Keratinocyte (primary cell): Measurements from ENCODE around the gene CNP. TPM values are rescaled to one million over a fixed set of nuclear protein-coding genes. Genes with fewer than 3 reads are reported as not detected.

Source experiments
- DNase-seq: peaks from one replicate; pipeline ENCODE4 v3.0.0-alpha.2; 2011; ENCODE audit warnings: low read depth, missing footprints, low spot score
- FAIRE-seq: peaks from 2 replicates; lab custom pipeline; 2011; peaks lifted over from hg19 to GRCh38; lab: Jason Lieb, UNC
- H2AFZ ChIP-seq: 2 replicates; pipeline ENCODE4 v1.6.0; 2012; ENCODE audit warnings: low read length, control low read depth, inconsistent platforms; ENCODE audit not compliant: control insufficient read depth
- H3K27ac ChIP-seq: 2 replicates; pipeline ENCODE4 v1.5.1; 2011; ENCODE audit warnings: low read length; ENCODE audit not compliant: control insufficient read depth, insufficient read depth
- H3K27me3 ChIP-seq: 3 replicates; pipeline ENCODE4 v1.6.0; 2011; ENCODE audit warnings: low read length; ENCODE audit not compliant: control insufficient read depth, insufficient read depth; ENCODE audit errors: extremely low read depth
- H3K36me3 ChIP-seq, 2 experiments: 2 replicates in 1 of 2; 3 replicates in 1 of 2; pipeline ENCODE4 v1.5.1; 2011; ENCODE audit warnings: low read length in 2 of 2, mild to moderate bottlenecking in 1 of 2; ENCODE audit not compliant: control insufficient read depth in 2 of 2, insufficient read depth in 2 of 2; ENCODE audit errors: extremely low read depth in 1 of 2
- H3K4me1 ChIP-seq: 3 replicates; pipeline ENCODE4 v1.5.1; 2011; ENCODE audit warnings: low read length; ENCODE audit not compliant: control insufficient read depth, insufficient read depth; ENCODE audit errors: extremely low read depth
- H3K4me2 ChIP-seq: 3 replicates; pipeline ENCODE4 v1.6.0; 2011; ENCODE audit warnings: low read depth, low read length; ENCODE audit not compliant: control insufficient read depth, insufficient read depth; ENCODE audit errors: extremely low read depth
- H3K4me3 ChIP-seq, 3 experiments: fragments of 200-600 bp in 1 of 3; sonication (generic) in 1 of 3; 2 replicates in 2 of 3; 3 replicates in 1 of 3; pipeline ENCODE4 v1.5.1; 2011 to 2016; ENCODE audit warnings: low read length in 3 of 3, mild to moderate bottlenecking in 3 of 3, control low read depth in 2 of 3, inconsistent platforms in 1 of 3, low read depth in 1 of 3, mixed read lengths in 1 of 3, mixed run types in 1 of 3, moderate library complexity in 1 of 3; ENCODE audit not compliant: control insufficient read depth in 2 of 3, insufficient read depth in 2 of 3; ENCODE audit errors: extremely low read depth in 1 of 3
- H3K79me2 ChIP-seq: 2 replicates; pipeline ENCODE4 v1.6.0; 2012; ENCODE audit warnings: low read length; ENCODE audit not compliant: control insufficient read depth, insufficient read depth
- H3K9ac ChIP-seq: 3 replicates; pipeline ENCODE4 v1.6.0; 2011; ENCODE audit warnings: low read length; ENCODE audit not compliant: control insufficient read depth, insufficient read depth; ENCODE audit errors: extremely low read depth
- H3K9me1 ChIP-seq: 3 replicates; pipeline ENCODE4 v1.6.0; 2011; ENCODE audit warnings: low read length; ENCODE audit not compliant: control insufficient read depth, insufficient read depth; ENCODE audit errors: extremely low read depth
- H3K9me3 ChIP-seq: 2 replicates; pipeline ENCODE4 v1.5.1; 2012; ENCODE audit warnings: low read depth, low read length; ENCODE audit not compliant: control insufficient read depth
- H4K20me1 ChIP-seq: 3 replicates; pipeline ENCODE4 v1.6.0; 2011; ENCODE audit warnings: low read length; ENCODE audit not compliant: control insufficient read depth, insufficient read depth; ENCODE audit errors: extremely low read depth
- CTCF ChIP-seq, 3 experiments: IDR thresholded peaks in 1 of 3; conservative IDR thresholded peaks in 1 of 3; optimal IDR thresholded peaks in 1 of 3; 2 replicates in 2 of 3; 3 replicates in 1 of 3; pipeline versions ENCODE3 to v1.5.1; 2011; ENCODE audit warnings: low read length in 3 of 3, mild to moderate bottlenecking in 3 of 3, moderate library complexity in 2 of 3, control low read depth in 1 of 3, inconsistent platforms in 1 of 3; ENCODE audit not compliant: insufficient read depth in 2 of 3; ENCODE audit errors: extremely low read depth in 1 of 3
- EZH2 ChIP-seq: IDR thresholded peaks from one replicate; pipeline ENCODE4 v1.6.1; 2012; ENCODE audit warnings: inconsistent platforms, mild to moderate bottlenecking, low read length, moderate library complexity
- dilution Hi-C: fragments of 300-500 bp; cut with MboI; formaldehyde crosslinking; loops from one replicate; pipeline ENCODE4 v1.7.0; 2020; ENCODE audit warnings: low sequenced_read_pairs; ENCODE audit not compliant: extremely low pct_ligation_motif_present
- polyA plus RNA-seq, 5 experiments: library from polyadenylated mRNA; depleted of rRNA in 3 of 5; stranded (reverse) in 3 of 5; stranded (forward) in 1 of 5; unstranded in 1 of 5; fragments of >200 nt; gene quantifications; 1 replicate in 1 of 5; 2 replicates in 3 of 5; 3 replicates in 1 of 5; pipeline versions ENCODE4 v1.2.1 to v1.2.3, GENCODE V29; 2011 to 2012; ENCODE audit warnings: missing spikeins in 2 of 5, low read depth in 1 of 5, low replicate concordance in 1 of 5

CNP gene
- polyA plus RNA-seq, 1 donor (not counting 4 experiments of a cell fraction or from before 2014, with no cell fraction given) = 32.4 TPM

GRCh38 chr17:42025936-42026335, 59.3 kb downstream of the CNP start:
- no peaks in the 10 kb centered on the region for H3K9me3 ChIP-seq
- H3K79me2 ChIP-seq = peaks cover 11% of the 10 kb centered on the region
- dilution Hi-C loops = no loop called here
- no peak overlapping the region for H3K4me2 ChIP-seq
- H3K4me1 ChIP-seq = peaks cover 13% of the 10 kb centered on the region
- no peak overlapping the region for H2AFZ ChIP-seq
- no peak overlapping the region for H3K27ac ChIP-seq
- peaks cover 16 to 29% of the 10 kb centered on the region in 2 experiments for H3K36me3 ChIP-seq
- no peaks in the 10 kb centered on the region for H3K9me1 ChIP-seq
- DNase-seq = no peak
- H4K20me1 ChIP-seq = no peaks in the 10 kb centered on the region
- no peak for FAIRE-seq
- H3K27me3 ChIP-seq = no peaks in the 10 kb centered on the region
- TF ChIP-seq CTCF (optimal IDR thresholded peaks at IDR 0.05 in 1 of 3, IDR thresholded peaks at IDR 0.05 in 1 of 3, conservative IDR thresholded peaks at IDR 0.05 in 1 of 3; ENCODE audit: extremely low read depth in 1 of 3, insufficient read depth in 2 of 3, low read length in 3 of 3) (no peak), EZH2 (no peak)
- H3K4me3 ChIP-seq = no peak overlapping the region
- no peak overlapping the region for H3K9ac ChIP-seq

- dilution Hi-C loops = no loop called here
- no peaks in the 10 kb centered on the region for H3K9me3 ChIP-seq
- peaks cover 8% of the 10 kb centered on the region for H3K4me1 ChIP-seq
- no peaks in the 10 kb centered on the region for H3K9me1 ChIP-seq
- H2AFZ ChIP-seq = no peak overlapping the region
- H3K4me3 ChIP-seq = no peak overlapping the region
- H3K27me3 ChIP-seq = no peaks in the 10 kb centered on the region
- H3K79me2 ChIP-seq = peaks cover 3% of the 10 kb centered on the region
- TF ChIP-seq EZH2 (no peak), CTCF (optimal IDR thresholded peaks at IDR 0.05 in 1 of 3, IDR thresholded peaks at IDR 0.05 in 1 of 3, conservative IDR thresholded peaks at IDR 0.05 in 1 of 3; ENCODE audit: extremely low read depth in 1 of 3, insufficient read depth in 2 of 3, low read length in 3 of 3) (no peak)
- no peak overlapping the region for H3K9ac ChIP-seq
- no peak for DNase-seq
- H3K36me3 ChIP-seq = peaks cover 16 to 21% of the 10 kb centered on the region in 2 experiments
- no peaks in the 10 kb centered on the region for H4K20me1 ChIP-seq
- no peak for FAIRE-seq
- no peak overlapping the region for H3K4me2 ChIP-seq
- no peak overlapping the region for H3K27ac ChIP-seq
These were observed 60.4 kb downstream of the CNP start for GRCh38 chr17:42026857-42027589.

Other genes with a start within 250 kb of the CNP start
- 0.95 to 2.3 TPM (median 1.6 TPM) in 3 replicates for gene HAP1, start 232.2 kb upstream of the CNP start, polyA plus RNA-seq
- 152 to 261 TPM (median 192 TPM) in 3 replicates for gene JUP, start 180.1 kb upstream of the CNP start, polyA plus RNA-seq
- gene P3H4, start 154.8 kb upstream of the CNP start, polyA plus RNA-seq = 4.2 to 8.4 TPM (median 5.9 TPM) in 3 replicates
- gene FKBP10, start 153.8 kb upstream of the CNP start, polyA plus RNA-seq = 0.37 to 0.73 TPM (median 0.38 TPM) in 3 replicates
- 83.4 to 109 TPM (median 92.7 TPM) in 3 replicates for gene NT5C3B, start 130.6 kb upstream of the CNP start, polyA plus RNA-seq
- 0.06 to 0.21 TPM (median 0.19 TPM) in 3 replicates for gene KLHL10, start 129.0 kb upstream of the CNP start, polyA plus RNA-seq
- gene KLHL11, start 101.4 kb upstream of the CNP start, polyA plus RNA-seq = 4.7 to 6.7 TPM (median 5.2 TPM) in 3 replicates
- 310 to 444 TPM (median 363 TPM) in 3 replicates for gene ACLY, start 47.8 kb upstream of the CNP start, polyA plus RNA-seq
- gene ODAD4, start 36.2 kb upstream of the CNP start, polyA plus RNA-seq = 0.07 to 0.20 TPM (median 0.17 TPM) in 3 replicates
- gene DNAJC7, start 50.6 kb downstream of the CNP start, polyA plus RNA-seq = 55.3 to 82.5 TPM (median 67.4 TPM) in 3 replicates
- gene NKIRAS2, start 53.3 kb downstream of the CNP start, polyA plus RNA-seq = 24.7 to 35.2 TPM (median 26.3 TPM) in 3 replicates
- 0.06 to 0.26 TPM (median 0.12 TPM) in 3 replicates for gene C17orf113, start 83.8 kb downstream of the CNP start, polyA plus RNA-seq
- gene ZNF385C, start 131.7 kb downstream of the CNP start, polyA plus RNA-seq = 0.03 to 0.13 TPM (median 0.09 TPM) in 3 replicates
- gene DHX58, start 145.9 kb downstream of the CNP start, polyA plus RNA-seq = 5.2 to 8.8 TPM (median 6.1 TPM) in 3 replicates
- 26.1 to 42.0 TPM (median 28.2 TPM) in 3 replicates for gene KAT2A, start 154.6 kb downstream of the CNP start, polyA plus RNA-seq
- 0.03 TPM in 1 of 3 replicates, not detected in the others for gene HSPB9, start 156.0 kb downstream of the CNP start, polyA plus RNA-seq
- 162 to 205 TPM (median 190 TPM) in 3 replicates for gene RAB5C, start 188.2 kb downstream of the CNP start, polyA plus RNA-seq
- not detected in 3 replicates for gene KCNH4, start 214.3 kb downstream of the CNP start, polyA plus RNA-seq
- not detected in 3 replicates for gene HCRT, start 218.7 kb downstream of the CNP start, polyA plus RNA-seq
- 2.7 to 4.7 TPM (median 4.4 TPM) in 3 replicates for gene GHDC, start 227.7 kb downstream of the CNP start, polyA plus RNA-seq